GM10266 (cell line): Measurements from ENCODE around the gene IGLL5.

Experiments
- DNase-seq: peaks from one replicate; pipeline ENCODE4 v3.0.0; 2012; ENCODE audit errors: extremely low spot score
- CTCF ChIP-seq: IDR thresholded peaks from 2 replicates; pipeline ENCODE4 v1.5.1; 2012; ENCODE audit warnings: mild to moderate bottlenecking, low read depth; ENCODE audit not compliant: control insufficient read depth, insufficient read depth; ENCODE audit errors: missing control alignments

The IGLL5 gene

GRCh38 chr22:22927196-22927887, 39.7 kb downstream of the IGLL5 start:
- no peak for DNase-seq
- no peak for TF ChIP-seq CTCF

GRCh38 chr22:22927888-22928665, 40.5 kb downstream of the IGLL5 start:
- no peak for TF ChIP-seq CTCF
- no peak for DNase-seq

GRCh38 chr22:22928666-22929380, 41.2 kb downstream of the IGLL5 start:
- peak; percentile 84 for DNase-seq
- no peak for TF ChIP-seq CTCF

GRCh38 chr22:22929381-22930221, 42.0 kb downstream of the IGLL5 start:
- no peak for DNase-seq
- no peak for TF ChIP-seq CTCF

GRCh38 chr22:22930222-22930497, 42.5 kb downstream of the IGLL5 start:
- TF ChIP-seq CTCF = no peak
- no peak for DNase-seq

- no peak for DNase-seq
- TF ChIP-seq CTCF = no peak
Measured at GRCh38 chr22:22930571-22931556, 43.2 kb downstream of the IGLL5 start.
